ENCODE data around the gene TRIM26. TPM values are rescaled to one million over a fixed set of nuclear protein-coding genes. Genes with fewer than 3 reads are reported as not detected.

The TRIM26 gene
- total RNA-seq, 2 donors from 2014 or later = 31.9 to 66.6 TPM

GRCh38 chr6:30202366-30202765, 10.8 kb downstream of the TRIM26 start:
- H3K9me3 ChIP-seq = no peaks in the 10 kb centered on the region
- peaks cover 5 to 18% of the 10 kb centered on the region in 2 donors for H3K36me3 ChIP-seq (replicated peaks in 1 of 2; ENCODE audit: insufficient read depth in 1 of 2, low read depth in 2 of 2)
- peaks cover 22% of the 10 kb centered on the region for H3K4me1 ChIP-seq
- no peaks in the 10 kb centered on the region for H3K27me3 ChIP-seq
- TF ChIP-seq, protein P1, sequence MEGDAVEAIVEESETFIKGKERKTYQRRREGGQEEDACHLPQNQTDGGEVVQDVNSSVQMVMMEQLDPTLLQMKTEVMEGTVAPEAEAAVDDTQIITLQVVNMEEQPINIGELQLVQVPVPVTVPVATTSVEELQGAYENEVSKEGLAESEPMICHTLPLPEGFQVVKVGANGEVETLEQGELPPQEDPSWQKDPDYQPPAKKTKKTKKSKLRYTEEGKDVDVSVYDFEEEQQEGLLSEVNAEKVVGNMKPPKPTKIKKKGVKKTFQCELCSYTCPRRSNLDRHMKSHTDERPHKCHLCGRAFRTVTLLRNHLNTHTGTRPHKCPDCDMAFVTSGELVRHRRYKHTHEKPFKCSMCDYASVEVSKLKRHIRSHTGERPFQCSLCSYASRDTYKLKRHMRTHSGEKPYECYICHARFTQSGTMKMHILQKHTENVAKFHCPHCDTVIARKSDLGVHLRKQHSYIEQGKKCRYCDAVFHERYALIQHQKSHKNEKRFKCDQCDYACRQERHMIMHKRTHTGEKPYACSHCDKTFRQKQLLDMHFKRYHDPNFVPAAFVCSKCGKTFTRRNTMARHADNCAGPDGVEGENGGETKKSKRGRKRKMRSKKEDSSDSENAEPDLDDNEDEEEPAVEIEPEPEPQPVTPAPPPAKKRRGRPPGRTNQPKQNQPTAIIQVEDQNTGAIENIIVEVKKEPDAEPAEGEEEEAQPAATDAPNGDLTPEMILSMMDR (IDR thresholded peaks at IDR 0.05) = no peak
- TF ChIP-seq POLR2A (IDR thresholded peaks at IDR 0.05) = no peak
- DNase-seq (no peak), ATAC-seq (no peak)
- 83 to 88% methylated on average over 4 of the region's 4 CpGs for WGBS, 2 donors
- H3K27ac ChIP-seq = no peak overlapping the region
- no peak overlapping the region for H3K4me3 ChIP-seq
- intact Hi-C loops (cut with DNase I) = no loop called here

DNA sequence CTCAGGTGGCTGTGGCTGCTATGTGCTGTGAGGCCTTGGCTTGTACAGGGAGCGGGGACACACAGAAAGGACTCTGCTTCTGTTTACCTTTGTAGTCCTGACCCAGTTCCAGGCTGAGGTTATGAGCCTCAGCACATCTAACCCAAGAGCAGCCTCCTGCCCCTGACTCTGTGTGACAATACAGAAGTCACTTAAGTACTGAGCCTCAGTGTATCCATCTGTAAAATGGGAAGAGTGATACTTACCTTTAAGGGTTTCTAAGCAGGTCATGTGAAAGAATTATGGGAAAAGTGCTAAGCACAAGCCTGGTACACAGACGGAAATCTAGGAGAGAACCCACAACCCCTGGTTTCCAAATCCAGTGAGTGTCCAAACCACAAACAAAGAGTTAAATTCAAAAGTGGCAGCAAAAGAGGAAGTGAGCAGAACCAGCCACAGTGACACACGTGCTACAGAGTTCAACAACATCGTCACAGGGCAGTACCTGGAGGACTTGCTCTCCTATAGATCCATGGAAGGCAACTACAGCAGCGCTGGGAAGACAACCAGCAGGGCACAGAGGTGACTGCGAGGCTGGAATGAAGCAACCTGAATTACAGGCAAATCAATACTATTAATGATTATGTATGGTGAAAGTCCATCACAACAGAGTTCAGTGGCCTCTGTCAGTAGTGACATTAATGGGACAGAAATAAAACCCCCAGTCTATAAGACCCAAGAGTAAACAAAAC, 12.5 kb downstream of the TRIM26 start:
- ATAC-seq (no peak), DNase-seq (no peak)
- Histone ChIP-seq H3K4me1 (peaks cover 5% of the 10 kb centered on the region), H3K27ac (no peak overlapping the region), H3K9me3 (no peaks in the 10 kb centered on the region), H3K4me3 (no peak overlapping the region), H3K27me3 (no peaks in the 10 kb centered on the region), H3K36me3 (replicated peaks in 1 of 2; ENCODE audit: insufficient read depth in 1 of 2, low read depth in 2 of 2) (peaks cover 9 to 27% of the 10 kb centered on the region in 2 donors)
- intact Hi-C loops (cut with DNase I) = no loop called here
- TF ChIP-seq, protein P1 (IDR thresholded peaks at IDR 0.05) = no peak
- TF ChIP-seq POLR2A (IDR thresholded peaks at IDR 0.05) = no peak
- WGBS, 2 donors = 64 to 71% methylated on average over 5 to 6 of the region's 6 CpGs

- H3K27ac ChIP-seq = no peak overlapping the region
- no peaks in the 10 kb centered on the region for H3K27me3 ChIP-seq
- ATAC-seq = no peak
- no peaks in the 10 kb centered on the region for H3K4me1 ChIP-seq
- intact Hi-C loops (cut with DNase I) = no loop called here
- TF ChIP-seq, protein P1 (IDR thresholded peaks at IDR 0.05) = no peak
- no peak for TF ChIP-seq POLR2A (IDR thresholded peaks at IDR 0.05)
- no peak overlapping the region for H3K4me3 ChIP-seq
- WGBS, 2 donors = 90 to 94% methylated on average over 31 to 34 of the region's 34 CpGs
- no peaks in the 10 kb centered on the region for H3K9me3 ChIP-seq
- no peak for DNase-seq
- peaks cover 9 to 27% of the 10 kb centered on the region in 2 donors for H3K36me3 ChIP-seq (replicated peaks in 1 of 2; ENCODE audit: insufficient read depth in 1 of 2, low read depth in 2 of 2)
These were observed 14.8 kb downstream of the TRIM26 start for GRCh38 chr6:30198166-30199084.

GRCh38 chr6:30196376-30196775, 16.8 kb downstream of the TRIM26 start:
- Histone ChIP-seq H3K4me1 (no peaks in the 10 kb centered on the region), H3K27me3 (no peaks in the 10 kb centered on the region), H3K36me3 (replicated peaks in 1 of 2; ENCODE audit: insufficient read depth in 1 of 2, low read depth in 2 of 2) (peaks cover 9 to 27% of the 10 kb centered on the region in 2 donors), H3K27ac (no peak overlapping the region), H3K9me3 (no peaks in the 10 kb centered on the region), H3K4me3 (no peak overlapping the region)
- DNase-seq = no peak
- no peak for ATAC-seq
- intact Hi-C loops (cut with DNase I) = no loop called here
- 95 to 100% methylated on average over 2 to 12 of the region's 12 CpGs for WGBS, 2 donors
- TF ChIP-seq POLR2A (IDR thresholded peaks at IDR 0.05) = no peak
- TF ChIP-seq, protein P1 (IDR thresholded peaks at IDR 0.05) = no peak
